Stimulated activated CD8-positive, alpha-beta memory T cell treated with anti-CD3 and anti-CD28 coated beads, Interleukin-7, amount 100 ng/mL, for 48 hours (primary cell): ENCODE data around the gene HNRNPH2.

Experiments used
- DNase-seq, 2 donors: peaks; one replicate each; pipeline ENCODE4 v3.0.0-alpha.2; 2020; ENCODE audit warnings: low read depth in 1 of 2; ENCODE audit errors: extremely low read depth in 1 of 2

Gene HNRNPH2

GRCh38 chrX:101452056-101452455 is 44.0 kb downstream of the HNRNPH2 start:
- no peak for DNase-seq

GRCh38 chrX:101460669-101461068 is 52.6 kb downstream of the HNRNPH2 start:
- DNase-seq = no peak

- no peak for DNase-seq
Observed at GRCh38 chrX:101462892-101463291, 54.9 kb downstream of the HNRNPH2 start.
